ENCODE measurements around the gene PRKCQ.
"Not testable (repeated sequence)": the region's sequence is repeated elsewhere in the genome, so short reads cannot be mapped to it uniquely, and the experiment has no call there.

The PRKCQ gene

DNA sequence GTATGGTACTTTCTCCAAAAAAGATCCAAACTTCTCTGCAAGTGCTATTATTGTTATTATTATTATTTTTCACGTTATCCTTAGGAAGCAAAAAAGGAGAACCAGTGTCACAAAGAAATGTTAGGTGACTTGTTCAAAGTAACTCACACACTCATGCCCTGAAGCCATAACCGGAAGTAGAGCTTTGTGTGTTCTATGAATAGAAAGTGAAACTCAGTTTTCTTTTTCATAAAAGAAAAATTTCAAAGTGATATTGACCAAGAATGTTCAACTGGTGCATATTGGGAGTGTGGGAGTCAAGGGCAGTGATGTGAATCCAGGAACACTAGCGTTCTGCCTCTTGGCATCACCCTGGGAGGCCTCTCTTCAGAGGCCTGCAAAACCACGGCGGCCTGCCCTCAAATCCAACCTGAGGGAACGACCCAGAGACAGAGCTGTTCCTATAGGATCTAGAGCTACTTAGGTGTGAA is 106.1 kb downstream of the PRKCQ start:
- Histone ChIP-seq H3K9me3 (ENCODE audit: insufficient read depth, low read length) (no peaks in the 10 kb centered on the region), H3K4me3 (ENCODE audit: insufficient read depth, low read length, poor library complexity, severe bottlenecking) (no peak overlapping the region), H3K36me3 (ENCODE audit: low read length) (no peaks in the 10 kb centered on the region), H3K4me2 (ENCODE audit: low read depth, low read length, poor library complexity, severe bottlenecking) (no peak overlapping the region), H2AFZ (ENCODE audit: low read depth, low read length, severe bottlenecking) (no peak overlapping the region), H3K27me3 (ENCODE audit: low read length) (no peaks in the 10 kb centered on the region), H3K9ac (ENCODE audit: low read length) (no peak overlapping the region), H3F3A (ENCODE audit: insufficient read depth) (no peaks in the 10 kb centered on the region), H3K27ac (ENCODE audit: low read depth, low read length) (no peak overlapping the region), H3K9me2 (replicated peaks; ENCODE audit: insufficient read depth, low read length) (no peaks in the 10 kb centered on the region), H3K79me2 (ENCODE audit: insufficient read depth, low read length) (no peaks in the 10 kb centered on the region), H4K20me1 (ENCODE audit: low read depth, low read length) (no peaks in the 10 kb centered on the region; the same call in 1 of the 2 replicates)
- TF ChIP-seq EZH2phosphoT487 (conservative IDR thresholded peaks at IDR 0.05; ENCODE audit: low read length) = no peak
- TF ChIP-seq, protein P1, sequence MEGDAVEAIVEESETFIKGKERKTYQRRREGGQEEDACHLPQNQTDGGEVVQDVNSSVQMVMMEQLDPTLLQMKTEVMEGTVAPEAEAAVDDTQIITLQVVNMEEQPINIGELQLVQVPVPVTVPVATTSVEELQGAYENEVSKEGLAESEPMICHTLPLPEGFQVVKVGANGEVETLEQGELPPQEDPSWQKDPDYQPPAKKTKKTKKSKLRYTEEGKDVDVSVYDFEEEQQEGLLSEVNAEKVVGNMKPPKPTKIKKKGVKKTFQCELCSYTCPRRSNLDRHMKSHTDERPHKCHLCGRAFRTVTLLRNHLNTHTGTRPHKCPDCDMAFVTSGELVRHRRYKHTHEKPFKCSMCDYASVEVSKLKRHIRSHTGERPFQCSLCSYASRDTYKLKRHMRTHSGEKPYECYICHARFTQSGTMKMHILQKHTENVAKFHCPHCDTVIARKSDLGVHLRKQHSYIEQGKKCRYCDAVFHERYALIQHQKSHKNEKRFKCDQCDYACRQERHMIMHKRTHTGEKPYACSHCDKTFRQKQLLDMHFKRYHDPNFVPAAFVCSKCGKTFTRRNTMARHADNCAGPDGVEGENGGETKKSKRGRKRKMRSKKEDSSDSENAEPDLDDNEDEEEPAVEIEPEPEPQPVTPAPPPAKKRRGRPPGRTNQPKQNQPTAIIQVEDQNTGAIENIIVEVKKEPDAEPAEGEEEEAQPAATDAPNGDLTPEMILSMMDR (IDR thresholded peaks at IDR 0.05; ENCODE audit: insufficient read depth, low read length, poor library complexity, severe bottlenecking) = no peak

DNA sequence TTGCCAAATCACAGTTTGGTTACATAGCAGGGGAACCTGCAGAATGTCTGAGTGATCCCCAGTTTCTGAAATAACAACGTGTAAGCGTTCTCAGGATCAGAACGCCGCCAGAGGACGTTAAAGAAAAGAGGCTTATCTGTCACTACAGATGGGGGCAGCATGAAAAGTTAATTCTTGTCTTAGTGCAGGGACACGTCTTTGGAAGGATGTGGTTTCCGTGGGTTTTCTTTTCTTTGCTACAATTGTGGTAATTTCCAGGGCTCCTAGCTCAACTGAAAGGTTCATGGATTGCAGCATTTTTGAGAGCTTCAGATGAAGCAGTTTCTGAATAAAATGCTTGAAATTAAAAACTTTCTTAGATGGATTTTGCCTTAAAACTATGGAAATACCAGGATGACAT is 106.6 kb downstream of the PRKCQ start:
- Histone ChIP-seq H3K9me2 (replicated peaks; ENCODE audit: insufficient read depth, low read length) (no peaks in the 10 kb centered on the region), H3K9me3 (ENCODE audit: insufficient read depth, low read length) (no peaks in the 10 kb centered on the region), H3K4me2 (ENCODE audit: low read depth, low read length, poor library complexity, severe bottlenecking) (no peak overlapping the region), H4K20me1 (ENCODE audit: low read depth, low read length) (no peaks in the 10 kb centered on the region; the same call in 1 of the 2 replicates), H3K79me2 (ENCODE audit: insufficient read depth, low read length) (no peaks in the 10 kb centered on the region), H2AFZ (ENCODE audit: low read depth, low read length, severe bottlenecking) (no peak overlapping the region), H3K27me3 (ENCODE audit: low read length) (no peaks in the 10 kb centered on the region), H3K4me3 (ENCODE audit: insufficient read depth, low read length, poor library complexity, severe bottlenecking) (no peak overlapping the region), H3K27ac (ENCODE audit: low read depth, low read length) (no peak overlapping the region), H3K9ac (ENCODE audit: low read length) (no peak overlapping the region), H3K36me3 (ENCODE audit: low read length) (no peaks in the 10 kb centered on the region), H3F3A (ENCODE audit: insufficient read depth) (no peaks in the 10 kb centered on the region)
- TF ChIP-seq, protein P1 (IDR thresholded peaks at IDR 0.05; ENCODE audit: insufficient read depth, low read length, poor library complexity, severe bottlenecking) = no peak
- TF ChIP-seq EZH2phosphoT487 (conservative IDR thresholded peaks at IDR 0.05; ENCODE audit: low read length) = no peak

DNA sequence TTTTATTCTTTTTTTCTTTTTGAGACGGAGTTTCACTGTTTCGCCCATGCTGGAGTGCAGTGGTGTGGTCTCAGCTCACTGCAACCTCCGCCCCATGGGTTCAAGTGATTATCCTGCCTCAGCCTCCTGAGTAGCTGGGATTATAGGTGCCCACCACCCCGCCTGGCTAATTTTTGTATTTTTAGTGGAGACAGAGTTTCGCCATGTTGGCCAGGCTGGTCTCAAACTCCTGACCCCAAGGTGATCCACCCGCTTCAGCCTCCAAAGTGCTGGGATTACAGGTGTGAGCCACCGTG is 107.4 kb downstream of the PRKCQ start:
- H3K27me3 ChIP-seq (ENCODE audit: low read length); H3F3A ChIP-seq (ENCODE audit: insufficient read depth); H3K4me3 ChIP-seq (ENCODE audit: insufficient read depth, low read length, poor library complexity, severe bottlenecking); H4K20me1 ChIP-seq (ENCODE audit: low read depth, low read length); H3K9ac ChIP-seq (ENCODE audit: low read length); H3K36me3 ChIP-seq (ENCODE audit: low read length); H3K9me2 ChIP-seq (replicated peaks; ENCODE audit: insufficient read depth, low read length); H3K4me2 ChIP-seq (ENCODE audit: low read depth, low read length, poor library complexity, severe bottlenecking); H2AFZ ChIP-seq (ENCODE audit: low read depth, low read length, severe bottlenecking); H3K9me3 ChIP-seq (ENCODE audit: insufficient read depth, low read length); H3K27ac ChIP-seq (ENCODE audit: low read depth, low read length); H3K79me2 ChIP-seq (ENCODE audit: insufficient read depth, low read length): not testable (repeated sequence)

DNA sequence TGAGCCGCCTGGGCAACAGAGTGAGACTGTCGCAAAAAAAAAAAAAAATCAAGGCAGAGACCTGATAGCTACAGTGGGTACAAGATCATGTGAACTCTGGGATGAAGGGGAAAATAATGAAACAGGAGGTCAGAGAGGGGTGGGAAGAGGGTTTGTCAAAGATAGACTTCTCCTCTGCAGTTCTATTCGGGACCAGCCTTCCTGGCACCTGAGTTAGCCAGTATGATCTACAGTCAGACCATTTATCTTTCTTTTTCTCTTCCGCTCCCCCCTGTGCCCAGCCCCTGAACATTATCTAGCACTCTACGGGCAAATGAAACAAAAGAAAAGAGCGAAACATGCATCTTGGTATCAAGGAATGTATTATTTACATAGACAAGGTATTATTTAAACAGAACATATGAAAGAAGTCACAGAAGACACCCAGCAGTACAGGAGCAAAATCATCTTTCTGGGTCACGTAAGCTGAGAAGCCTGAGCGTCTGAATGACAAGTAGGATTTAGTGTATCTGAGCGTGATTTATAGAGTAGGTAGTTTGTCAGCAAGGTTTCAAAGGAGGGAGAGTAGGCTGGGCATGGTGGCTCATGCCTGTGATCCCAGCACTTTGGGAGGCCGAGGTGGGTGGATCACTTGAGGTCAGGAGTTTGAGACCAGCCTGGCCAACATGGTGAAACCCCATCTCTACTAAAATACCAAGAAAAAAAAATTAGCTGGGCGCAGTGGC is 109.0 kb downstream of the PRKCQ start:
- TF ChIP-seq, protein P1 (IDR thresholded peaks at IDR 0.05; ENCODE audit: insufficient read depth, low read length, poor library complexity, severe bottlenecking) = no peak
- TF ChIP-seq EZH2phosphoT487 (conservative IDR thresholded peaks at IDR 0.05; ENCODE audit: low read length) = no peak
- no peaks in the 10 kb centered on the region for H3K36me3 ChIP-seq (ENCODE audit: low read length)
- no peaks in the 10 kb centered on the region for H3K9me3 ChIP-seq (ENCODE audit: insufficient read depth, low read length)
- H2AFZ ChIP-seq (ENCODE audit: low read depth, low read length, severe bottlenecking) = no peak overlapping the region
- H4K20me1 ChIP-seq (ENCODE audit: low read depth, low read length) = no peaks in the 10 kb centered on the region
- no peaks in the 10 kb centered on the region for H3K9me2 ChIP-seq (replicated peaks; ENCODE audit: insufficient read depth, low read length)
- H3K4me3 ChIP-seq (ENCODE audit: insufficient read depth, low read length, poor library complexity, severe bottlenecking) = no peak overlapping the region
- no peaks in the 10 kb centered on the region for H3K79me2 ChIP-seq (ENCODE audit: insufficient read depth, low read length)
- H3F3A ChIP-seq (ENCODE audit: insufficient read depth) = no peaks in the 10 kb centered on the region
- no peak overlapping the region for H3K4me2 ChIP-seq (ENCODE audit: low read depth, low read length, poor library complexity, severe bottlenecking)
- no peak overlapping the region for H3K27ac ChIP-seq (ENCODE audit: low read depth, low read length)
- H3K9ac ChIP-seq (ENCODE audit: low read length) = no peak overlapping the region
- no peaks in the 10 kb centered on the region for H3K27me3 ChIP-seq (ENCODE audit: low read length)
